HG02943 (cell line): Measurements from ENCODE around the gene SEMA4C.

Experiments used
- ATAC-seq: cut with Tn5 transposase; IDR thresholded peaks from one replicate; pipeline ENCODE4 v1.9.1; 2021; ENCODE audit warnings: mild to moderate bottlenecking, low read depth, moderate library complexity; ENCODE audit not compliant: unreplicated experiment

SEMA4C gene

DNA sequence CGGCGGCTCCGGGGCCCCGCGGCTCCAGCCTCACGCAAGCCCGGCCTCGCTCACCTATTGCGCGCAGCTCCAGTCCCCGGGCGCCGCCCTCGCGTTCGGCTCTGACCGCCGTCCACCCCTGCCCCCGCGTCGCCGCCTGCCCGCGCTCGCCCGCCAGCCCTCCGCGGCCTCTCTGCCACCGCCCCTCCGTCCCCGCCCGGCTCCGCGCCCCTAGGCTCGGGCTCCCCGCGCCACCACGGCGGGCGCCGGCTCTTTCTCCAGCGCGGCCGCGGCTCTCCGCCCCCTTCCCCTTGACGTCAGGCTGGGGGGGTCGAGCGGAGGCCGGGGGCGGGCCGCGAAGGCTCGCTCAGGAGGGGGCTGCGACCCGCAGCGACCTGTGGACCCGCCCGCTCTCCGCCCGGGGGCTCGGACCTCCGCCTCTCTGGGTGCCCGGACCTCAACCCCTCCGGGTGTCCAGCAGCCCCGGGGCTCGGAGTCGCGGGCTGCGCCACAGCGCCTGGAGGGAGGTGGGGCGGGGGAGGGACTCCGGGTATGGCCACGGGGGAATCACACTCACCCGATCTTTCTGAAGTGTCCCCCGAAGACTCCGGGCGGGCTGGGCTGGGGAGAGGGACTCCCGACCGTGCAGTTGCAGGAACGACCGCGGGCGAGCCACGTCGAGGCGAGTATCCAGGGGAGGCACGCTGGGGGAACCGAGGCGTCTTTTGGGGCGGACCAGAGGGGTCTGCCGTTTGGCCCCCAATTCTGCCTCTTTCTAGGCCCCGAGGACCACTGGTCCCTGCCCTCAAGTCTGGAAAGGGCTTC is at the start of gene SEMA4C:
Gene SEMA4C (minus strand): TSS at position 259 of the 804 bp plus-strand sequence. CDS start 2,194 bp downstream, outside the sequence.
- no peak for ATAC-seq

DNA sequence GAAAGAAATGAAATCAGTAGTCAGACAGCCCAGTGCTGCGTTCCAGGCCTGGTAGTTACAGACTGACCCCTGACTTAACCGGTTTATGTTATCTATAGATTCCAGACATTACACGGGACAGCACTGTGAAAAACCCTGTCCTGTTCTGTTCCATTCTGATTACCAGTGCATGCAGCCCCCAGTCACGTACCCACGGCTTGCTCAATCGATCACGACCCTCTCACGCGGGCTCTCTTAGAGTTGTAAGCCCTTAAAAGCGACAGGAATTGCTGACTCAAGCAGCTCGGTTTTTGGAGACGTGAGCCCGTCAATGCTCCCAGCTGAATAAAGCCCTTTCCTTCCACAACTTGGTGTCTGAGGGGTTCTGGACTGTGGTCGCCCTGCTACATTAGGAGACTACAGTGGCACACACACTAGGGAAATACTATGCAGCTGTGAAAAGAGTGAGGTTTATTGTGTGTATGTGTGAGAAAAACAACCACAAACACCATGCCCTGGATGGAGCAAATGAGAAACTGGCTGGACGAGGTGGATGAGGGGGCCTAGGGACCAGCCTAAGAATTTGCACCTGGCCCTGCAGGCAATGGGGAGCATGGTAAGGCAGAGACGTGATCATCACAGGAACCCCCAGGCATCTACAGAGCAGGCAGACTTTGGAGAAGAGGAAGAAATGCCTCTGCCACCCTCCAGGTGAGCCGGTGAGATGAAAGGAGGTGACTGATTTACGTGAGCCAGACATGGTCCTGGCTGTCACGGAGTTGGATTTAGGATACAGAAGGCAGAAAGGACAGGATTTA is 49.1 kb upstream of the SEMA4C start:
- no peak for ATAC-seq

- ATAC-seq: no peak
Observed at GRCh38 chr2:96918092-96918753, 48.3 kb upstream of the SEMA4C start.

DNA sequence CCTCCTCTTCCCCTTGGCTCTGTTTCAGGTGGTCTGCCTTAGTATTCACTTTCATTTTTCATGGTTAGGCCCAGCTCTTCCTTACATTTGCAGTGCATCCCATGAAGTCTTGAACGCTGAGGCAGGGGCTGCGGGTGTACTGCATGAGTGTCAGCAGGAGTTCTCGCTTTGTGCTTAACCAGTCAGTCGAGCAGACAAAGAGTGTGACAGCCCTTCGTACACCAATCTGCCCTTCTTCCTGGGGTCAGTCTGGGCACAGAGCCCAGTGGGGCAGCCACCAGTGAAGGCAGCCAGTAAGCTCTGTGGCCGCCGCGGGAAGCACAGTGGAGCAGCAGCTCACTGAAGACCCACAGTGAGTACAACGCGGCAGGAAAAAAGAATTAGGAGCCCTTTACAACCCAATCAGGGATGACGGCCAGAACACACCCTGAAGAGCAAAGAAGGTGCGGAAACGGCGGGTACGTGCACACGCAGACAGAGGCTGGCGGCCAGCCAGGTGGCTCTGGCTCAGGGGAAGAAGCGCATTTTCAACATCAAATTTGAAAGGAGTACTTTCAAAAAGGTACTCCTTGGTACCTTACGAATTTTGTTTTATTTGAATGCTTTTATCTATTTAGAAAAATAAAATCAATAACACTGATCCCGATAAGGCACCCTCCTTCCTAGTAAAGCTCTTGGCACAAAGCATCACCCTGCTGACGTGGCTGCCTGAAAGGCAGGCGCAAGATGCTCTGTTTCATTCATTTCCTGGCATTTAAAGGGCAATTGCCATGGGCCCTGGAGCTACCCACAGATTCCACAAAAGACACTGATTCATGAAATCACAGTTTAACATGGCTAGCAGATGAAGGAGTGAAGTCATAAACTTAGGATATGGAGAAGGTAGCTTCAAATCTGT is 47.0 kb upstream of the SEMA4C start:
- no peak for ATAC-seq

DNA sequence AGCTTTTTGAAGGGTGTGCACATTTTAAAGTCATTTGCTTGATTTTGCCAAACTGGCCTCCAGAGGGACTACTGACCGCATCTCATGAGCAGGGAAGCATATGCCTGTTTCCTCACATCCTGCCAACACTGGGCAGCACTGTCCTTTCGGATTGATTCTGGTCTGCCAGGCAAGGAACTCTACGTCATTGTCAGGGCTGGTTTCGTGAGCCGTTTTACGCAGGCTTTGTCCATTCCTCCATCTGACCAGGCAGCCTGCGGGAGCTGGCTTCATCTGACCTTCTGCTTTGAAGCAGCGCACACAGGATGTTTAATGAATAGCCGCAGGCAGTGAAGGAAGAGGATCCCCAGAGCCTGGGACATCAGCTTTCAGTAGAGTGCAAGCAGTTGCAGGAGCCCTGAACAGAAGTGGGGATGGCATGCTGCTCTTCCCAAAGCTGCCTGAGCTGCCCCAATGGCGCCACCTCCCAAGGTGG is 46.3 kb upstream of the SEMA4C start:
- ATAC-seq: no peak

DNA sequence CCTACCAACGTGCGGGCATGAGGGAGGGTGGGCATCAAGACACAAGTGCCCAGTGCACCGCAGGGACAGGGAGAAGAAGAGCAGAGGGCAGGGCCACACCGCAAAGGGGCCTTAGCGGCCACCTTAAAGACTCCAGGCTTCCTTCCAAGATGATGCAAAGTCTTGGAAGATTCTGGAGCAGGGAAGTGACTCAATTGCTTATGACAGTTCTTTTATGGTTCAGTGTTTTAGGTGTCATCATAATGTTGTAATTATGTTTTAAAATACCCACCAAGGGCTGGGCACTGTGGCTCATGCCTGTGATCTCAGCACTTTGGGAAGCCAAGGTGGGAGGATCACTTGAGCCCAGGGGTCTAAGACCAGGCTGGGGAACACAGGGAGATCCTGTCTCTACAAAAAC is 44.5 kb upstream of the SEMA4C start:
- ATAC-seq: no peak

DNA sequence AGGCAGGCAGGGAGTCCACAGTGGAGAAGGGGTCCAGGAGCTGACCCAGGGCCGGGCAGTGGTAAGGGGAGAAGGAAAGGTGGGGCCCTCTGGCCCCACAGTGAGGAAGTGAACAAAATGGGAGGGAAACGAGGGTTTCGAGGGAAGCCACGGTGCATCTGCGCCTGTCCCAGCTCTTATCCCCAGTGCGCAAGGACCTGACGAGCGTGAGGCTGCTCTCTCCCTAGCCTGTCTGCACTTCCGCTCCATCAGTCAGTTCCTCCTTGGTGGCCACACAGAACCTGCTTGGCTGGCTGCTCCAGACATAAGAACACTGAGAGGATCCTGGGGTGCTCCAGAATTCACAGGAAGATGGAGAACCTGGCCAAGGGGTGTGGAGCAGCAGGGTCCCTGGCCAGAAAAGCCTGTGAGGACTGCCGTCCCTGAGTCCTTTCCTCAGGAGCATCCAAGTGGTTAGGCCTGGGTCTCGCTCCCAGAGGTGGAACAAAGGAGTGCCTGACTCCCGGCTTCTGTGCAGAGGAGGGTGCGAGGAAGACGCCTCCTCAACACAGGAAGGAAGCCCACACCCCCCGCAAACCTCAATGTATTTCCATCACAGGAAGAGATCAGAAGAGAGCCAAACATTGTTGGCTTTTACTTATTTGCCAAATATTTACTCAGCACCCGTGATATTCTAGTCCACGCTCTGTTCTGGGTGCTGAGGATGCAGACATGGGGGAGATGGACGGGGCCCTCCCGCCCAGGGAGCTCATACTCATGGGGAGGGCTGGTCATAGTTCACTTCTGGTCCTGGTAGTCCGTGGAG is 43.7 kb upstream of the SEMA4C start:
- ATAC-seq: no peak

DNA sequence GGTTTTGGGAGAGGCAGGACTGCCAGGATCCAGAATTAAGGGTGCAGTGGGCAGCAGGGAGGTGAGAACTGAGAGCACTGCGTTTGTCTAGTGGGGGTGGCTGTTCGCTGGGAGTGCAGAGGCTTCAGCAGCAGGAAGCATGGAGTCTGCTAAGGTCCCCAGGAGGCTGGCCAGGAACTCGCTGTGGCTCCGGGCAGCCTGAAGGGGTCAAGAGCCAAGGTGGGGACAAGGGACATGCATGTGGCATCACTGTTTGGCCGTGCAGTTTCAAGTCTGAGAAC is 43.2 kb upstream of the SEMA4C start:
- no peak for ATAC-seq

GRCh38 chr2:96912346-96913116 is 42.7 kb upstream of the SEMA4C start:
- no peak for ATAC-seq

DNA sequence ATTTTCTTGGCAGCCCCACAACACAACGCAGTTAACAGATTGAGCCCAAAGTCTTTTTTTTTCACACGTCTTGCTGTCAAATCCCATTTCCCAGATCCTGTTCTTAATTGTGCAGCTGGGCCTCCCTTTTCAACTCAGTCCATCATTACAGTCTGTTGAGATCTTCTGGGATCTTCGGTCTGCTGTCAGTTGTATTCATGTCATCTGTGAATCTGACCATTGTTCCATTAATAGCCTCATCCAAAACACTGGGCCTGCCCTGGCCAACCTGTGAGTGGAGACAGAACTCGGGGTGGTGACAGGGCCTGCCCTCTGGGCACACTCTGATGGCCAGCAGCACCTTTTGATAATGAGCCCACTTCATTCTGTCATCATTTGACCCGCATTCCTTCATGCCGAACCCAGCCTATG is 39.7 kb upstream of the SEMA4C start:
- ATAC-seq: no peak

DNA sequence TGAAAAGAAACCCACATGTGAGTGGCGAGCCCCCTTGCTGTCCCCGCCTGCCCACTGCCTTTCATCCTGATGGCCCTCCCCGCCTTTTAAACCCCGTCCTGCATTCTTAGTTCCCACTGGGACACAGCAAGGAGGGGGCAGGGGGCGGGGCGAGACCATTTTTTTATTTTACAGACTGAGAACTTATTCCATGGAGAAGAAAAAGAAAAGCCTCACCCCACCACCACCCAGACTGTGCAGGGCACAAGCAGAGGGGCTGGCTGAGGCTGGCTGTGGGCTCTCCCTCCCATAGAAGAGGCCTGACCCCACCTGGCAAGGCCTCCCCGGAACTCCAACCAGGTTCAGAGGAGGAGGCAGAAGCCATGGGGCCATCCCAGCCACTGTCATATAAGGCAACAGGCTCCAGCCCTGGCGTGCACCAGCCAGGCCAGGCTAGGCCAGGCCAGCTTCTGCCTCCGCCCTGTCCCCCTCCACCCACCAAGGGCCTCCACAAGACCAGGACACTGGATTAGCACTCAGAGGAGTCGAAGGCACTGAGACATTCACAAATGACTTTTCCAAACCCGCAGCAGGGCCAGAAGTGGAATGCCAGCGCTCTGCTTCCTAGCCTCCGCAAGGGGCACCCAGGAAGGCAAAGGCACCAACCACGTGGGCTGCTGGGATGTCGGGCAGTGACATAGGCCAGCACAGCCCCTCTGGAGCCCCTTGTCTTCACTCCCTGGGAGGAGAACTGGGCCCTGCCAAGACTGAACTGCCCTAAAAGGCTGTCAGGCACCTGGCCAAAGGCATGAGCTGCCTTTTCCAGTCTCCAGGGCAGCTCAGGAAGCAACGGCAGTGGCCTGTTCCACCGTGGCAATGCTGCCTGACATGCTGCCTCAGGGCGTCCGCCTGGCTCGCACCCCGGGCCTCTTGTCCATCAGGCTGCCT is 37.5 kb upstream of the SEMA4C start:
- no peak for ATAC-seq

DNA sequence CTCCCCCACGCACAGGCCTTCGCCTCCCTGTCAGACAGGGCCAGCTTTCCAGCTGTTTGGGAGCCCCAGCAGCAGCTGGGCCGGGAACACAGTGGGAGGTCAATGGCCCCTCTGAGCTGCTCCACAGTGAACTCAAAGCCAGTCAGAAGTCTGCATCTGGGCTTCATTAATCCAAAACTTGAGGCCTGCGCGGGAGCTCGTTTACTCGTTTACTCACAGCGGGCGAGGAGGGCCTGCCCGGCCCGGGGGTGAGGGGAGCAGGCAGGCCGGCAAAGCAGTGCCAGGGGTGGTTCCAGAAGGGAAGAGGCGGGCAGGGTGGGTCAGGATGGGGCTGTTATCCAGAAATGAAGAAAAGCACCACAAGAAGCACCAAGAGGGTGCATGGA is 36.8 kb upstream of the SEMA4C start:
- no peak for ATAC-seq

DNA sequence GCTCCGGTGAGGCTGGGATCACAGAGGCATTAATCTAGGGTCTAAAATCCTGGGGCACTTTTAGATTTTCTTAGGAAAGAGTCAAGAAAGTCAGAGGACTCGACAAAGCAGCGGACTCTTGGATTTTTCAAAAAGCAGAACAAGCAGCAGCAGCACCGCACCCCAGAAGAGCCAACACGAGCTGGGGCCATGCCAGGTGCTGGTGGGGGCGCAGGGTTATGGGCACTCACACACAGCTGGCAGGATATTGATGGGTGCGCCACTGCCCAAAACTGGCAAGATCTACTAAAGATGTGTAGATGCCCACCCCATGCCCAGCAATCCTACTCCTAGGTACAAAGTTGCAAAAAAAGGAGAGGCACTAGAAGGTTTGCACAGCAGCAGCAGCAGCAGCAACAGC is 33.9 kb upstream of the SEMA4C start:
- no peak for ATAC-seq

DNA sequence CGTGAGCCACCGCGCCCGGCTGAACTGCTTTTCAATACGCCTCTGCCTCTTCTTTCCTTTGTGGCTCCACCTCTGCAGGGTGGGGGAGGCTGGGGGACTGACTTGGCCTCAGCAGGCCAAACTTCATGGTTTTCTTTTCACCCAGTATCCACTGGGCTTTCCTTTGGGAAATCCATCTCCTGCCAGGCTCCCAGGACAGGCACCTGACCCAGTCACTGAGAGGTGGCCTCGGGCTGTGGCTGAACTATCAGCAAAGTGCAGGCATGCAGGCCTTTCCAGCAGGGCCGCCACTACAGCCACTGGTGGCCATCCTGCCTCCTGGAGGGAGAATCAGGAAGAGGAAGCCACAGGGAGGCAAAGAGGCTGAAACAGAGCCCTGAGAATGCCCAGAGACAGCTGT is 33.4 kb upstream of the SEMA4C start:
- ATAC-seq: no peak

DNA sequence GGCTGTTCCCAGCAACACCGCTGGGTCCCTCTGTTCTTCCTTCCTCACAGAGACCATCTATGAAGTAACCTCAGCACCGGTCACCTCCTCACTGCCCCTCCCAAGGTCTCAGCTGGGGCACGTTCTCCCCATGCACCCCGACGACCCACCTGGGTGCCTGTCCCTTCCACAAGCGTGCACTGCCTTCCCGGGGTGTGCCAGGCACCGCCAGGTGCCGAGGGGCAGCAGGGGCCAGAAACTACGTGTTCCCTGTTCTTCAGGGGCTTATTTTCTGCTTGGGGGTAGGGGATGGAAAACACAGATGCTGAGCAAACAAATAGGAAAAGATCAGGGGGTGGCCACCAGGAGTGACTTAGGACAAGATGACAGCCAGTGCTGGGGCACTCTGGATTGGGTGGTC is 30.4 kb upstream of the SEMA4C start:
- ATAC-seq: no peak

- no peak for ATAC-seq
Observed at GRCh38 chr2:96899413-96899741, 29.5 kb upstream of the SEMA4C start.

DNA sequence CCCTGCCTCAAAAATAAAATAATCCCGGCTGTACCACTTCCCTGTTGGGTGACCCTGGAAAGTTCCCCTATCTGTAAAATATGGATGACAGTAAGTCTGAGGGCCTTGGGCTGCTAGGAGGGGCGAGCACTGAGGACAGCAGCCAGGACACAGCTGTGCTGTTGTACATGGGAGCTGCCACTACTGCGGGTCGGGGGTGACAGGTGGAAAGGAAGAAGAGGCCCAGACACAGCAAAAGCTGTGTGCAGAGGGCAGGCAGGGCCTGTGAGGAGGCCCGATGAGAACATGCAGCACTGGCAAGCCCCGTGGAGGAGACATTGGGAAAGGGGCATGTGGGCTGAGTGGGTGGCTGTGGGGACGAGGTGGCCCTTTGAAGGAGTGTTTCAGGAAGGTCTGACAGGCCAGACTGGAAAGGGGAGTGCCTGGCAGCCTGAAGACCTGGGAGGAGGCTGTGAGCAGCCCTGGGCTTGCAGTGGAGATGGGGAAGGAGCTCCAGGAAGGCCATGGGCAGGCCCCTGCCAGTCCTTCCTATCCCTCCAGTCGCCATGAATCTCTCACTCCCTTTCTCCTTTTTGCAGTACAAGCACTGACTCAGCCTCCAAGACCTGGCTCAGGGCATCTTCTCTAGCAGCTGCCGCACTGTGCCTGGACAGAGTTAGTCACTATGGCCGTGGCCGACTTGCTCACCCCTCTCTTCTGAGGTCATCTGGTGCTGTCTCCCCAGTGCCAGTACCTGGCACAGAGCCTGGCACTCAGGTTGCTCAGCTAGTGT is 28.9 kb upstream of the SEMA4C start:
- ATAC-seq: no peak
